OCI-LY3 (cell line): ENCODE results near the gene ST3GAL6.

Source experiments
- CTCF ChIP-seq: fragments of 200-600, 300-600 bp; sonication (generic); IDR thresholded peaks from 2 replicates; pipeline ENCODE4 v1.5.1; 2014; ENCODE audit warnings: antibody characterized with exemption, low read length, low read depth
- EZH2phosphoT487 ChIP-seq: fragments of 200-600 bp; shearing (Covaris generic); IDR thresholded peaks from 2 replicates; pipeline ENCODE4 v1.6.1; 2018; ENCODE audit warnings: antibody characterized with exemption, mixed run types, low read depth

- TF ChIP-seq CTCF = no peak
- TF ChIP-seq EZH2phosphoT487 = no peak
Measured at GRCh38 chr3:98798820-98799219, 35.7 kb downstream of the ST3GAL6 start.
